DOHH2 (cell line): Measurements from ENCODE around the gene PTCH1.
A peak's percentile ranks its signal among the peaks of the same experiment; 100 is the strongest.

ENCODE experiments used
- H3F3A ChIP-seq: fragments of 200-600 bp; sonication (generic), shearing (Covaris generic); 2 replicates; pipeline ENCODE4 v1.6.0; 2016; ENCODE audit warnings: antibody characterized with exemption, mild to moderate bottlenecking; ENCODE audit not compliant: control insufficient read depth, insufficient read depth
- H3K27ac ChIP-seq: fragments of 200-600 bp; sonication (generic); 2 replicates; pipeline ENCODE4 v1.5.1; 2014; ENCODE audit warnings: low read depth, mild to moderate bottlenecking, low read length, moderate library complexity
- H3K27me3 ChIP-seq: fragments of 200-600 bp; sonication (generic); 2 replicates; pipeline ENCODE4 v1.6.1; 2014; ENCODE audit warnings: mild to moderate bottlenecking, low read length, mixed read lengths; ENCODE audit not compliant: control insufficient read depth
- H3K36me3 ChIP-seq: fragments of 200-600 bp; sonication (generic); 2 replicates; pipeline ENCODE4 v1.6.1; 2014; ENCODE audit warnings: mild to moderate bottlenecking, low read length, moderate library complexity, mixed read lengths; ENCODE audit not compliant: control insufficient read depth
- H3K4me1 ChIP-seq: fragments of 200-600 bp; sonication (generic); 2 replicates; pipeline ENCODE4 v1.6.1; 2014; ENCODE audit warnings: mild to moderate bottlenecking, low read length, mixed read lengths; ENCODE audit not compliant: control insufficient read depth
- H3K4me2 ChIP-seq: fragments of 200-600 bp; sonication (generic); 2 replicates; pipeline ENCODE4 v1.6.0; 2014; ENCODE audit warnings: mild to moderate bottlenecking, low read length, moderate library complexity
- H3K4me3 ChIP-seq: fragments of 200-600 bp; sonication (generic); 2 replicates; pipeline ENCODE4 v1.5.1; 2014; ENCODE audit warnings: mild to moderate bottlenecking, low read length, mixed read lengths
- H3K79me2 ChIP-seq: fragments of 200-600 bp; sonication (generic); 2 replicates; pipeline ENCODE4 v1.6.1; 2014; ENCODE audit warnings: mild to moderate bottlenecking, low read length, mixed read lengths; ENCODE audit not compliant: control insufficient read depth
- H3K9me2 ChIP-seq: fragments of 200-600 bp; sonication (generic); replicated peaks from 2 replicates; pipeline ENCODE4 v1.6.1; 2014; ENCODE audit warnings: mild to moderate bottlenecking, low read length, mixed read lengths; ENCODE audit not compliant: control insufficient read depth
- H3K9me3 ChIP-seq: fragments of 200-600 bp; sonication (generic); 2 replicates; pipeline ENCODE4 v1.6.1; 2014; ENCODE audit warnings: antibody characterized with exemption, low read length, mixed read lengths; ENCODE audit not compliant: control insufficient read depth, insufficient read depth
- H4K20me1 ChIP-seq: fragments of 200-600 bp; sonication (generic); 2 replicates; pipeline ENCODE4 v1.6.0; 2014; ENCODE audit warnings: low read depth, mild to moderate bottlenecking, antibody characterized with exemption, low read length, moderate library complexity; ENCODE audit not compliant: control insufficient read depth, insufficient read depth
- CTCF ChIP-seq: fragments of 200-600 bp; sonication (generic); IDR thresholded peaks from one replicate; pipeline ENCODE4 v1.5.1; 2014; ENCODE audit warnings: antibody characterized with exemption, mild to moderate bottlenecking, low read depth, low read length; ENCODE audit not compliant: poor library complexity, severe bottlenecking
- EZH2phosphoT487 ChIP-seq: fragments of 200-600 bp; sonication (generic); IDR thresholded peaks from 2 replicates; pipeline ENCODE4 v1.6.1; 2017; ENCODE audit warnings: borderline replicate concordance, mild to moderate bottlenecking, antibody characterized with exemption, low read length, moderate library complexity, mixed read lengths

Gene PTCH1

GRCh38 chr9:95429096-95429495 is 87.7 kb downstream of the PTCH1 start:
- Histone ChIP-seq H3K79me2 (0 out of 2 replicates have a peak, but pooled peaks cover 5% of the 10 kb centered on the region), H4K20me1 (no peaks in the 10 kb centered on the region), H3K36me3 (no peaks in the 10 kb centered on the region), H3K4me1 (peaks cover 22% of the 10 kb centered on the region), H3F3A (peaks cover 2% of the 10 kb centered on the region; the same call in 1 of the 2 replicates), H3K27ac (no peak overlapping the region), H3K27me3 (no peaks in the 10 kb centered on the region), H3K4me2 (no peak overlapping the region), H3K9me2 (no peaks in the 10 kb centered on the region), H3K9me3 (peaks cover 9% of the 10 kb centered on the region), H3K4me3 (no peak overlapping the region)
- no peak for TF ChIP-seq CTCF

GRCh38 chr9:95425910-95426551 is 90.7 kb downstream of the PTCH1 start:
- Histone ChIP-seq H3F3A (peaks cover 2% of the 10 kb centered on the region; the same call in 1 of the 2 replicates), H3K27ac (peak overlapping the region; percentile 56), H3K36me3 (peaks cover 20% of the 10 kb centered on the region), H3K79me2 (0 out of 2 replicates have a peak, but pooled peaks cover 5% of the 10 kb centered on the region), H3K4me3 (peak overlapping the region; percentile 73), H3K9me2 (no peaks in the 10 kb centered on the region), H4K20me1 (no peaks in the 10 kb centered on the region), H3K9me3 (peaks cover 23% of the 10 kb centered on the region), H3K27me3 (no peaks in the 10 kb centered on the region), H3K4me1 (peaks cover 19% of the 10 kb centered on the region), H3K4me2 (peak overlapping the region; percentile 88)
- TF ChIP-seq EZH2phosphoT487, result no peak
- no peak for TF ChIP-seq CTCF

GRCh38 chr9:95422650-95423049 is 94.1 kb downstream of the PTCH1 start:
- Histone ChIP-seq H4K20me1 (no peaks in the 10 kb centered on the region), H3K4me2 (no peak overlapping the region), H3K9me3 (peaks cover 16% of the 10 kb centered on the region; the same call in 1 of the 2 replicates), H3K27me3 (no peaks in the 10 kb centered on the region), H3K4me1 (peaks cover 19% of the 10 kb centered on the region), H3K4me3 (no peak overlapping the region), H3F3A (peaks cover 2% of the 10 kb centered on the region; the same call in 1 of the 2 replicates), H3K9me2 (no peaks in the 10 kb centered on the region), H3K36me3 (peaks cover 20% of the 10 kb centered on the region), H3K79me2 (0 out of 2 replicates have a peak, but pooled peaks cover 5% of the 10 kb centered on the region), H3K27ac (no peak overlapping the region)
- no peak for TF ChIP-seq EZH2phosphoT487
- TF ChIP-seq CTCF, result no peak
